ENCODE measurements around the gene WRAP73.

WRAP73 gene

DNA sequence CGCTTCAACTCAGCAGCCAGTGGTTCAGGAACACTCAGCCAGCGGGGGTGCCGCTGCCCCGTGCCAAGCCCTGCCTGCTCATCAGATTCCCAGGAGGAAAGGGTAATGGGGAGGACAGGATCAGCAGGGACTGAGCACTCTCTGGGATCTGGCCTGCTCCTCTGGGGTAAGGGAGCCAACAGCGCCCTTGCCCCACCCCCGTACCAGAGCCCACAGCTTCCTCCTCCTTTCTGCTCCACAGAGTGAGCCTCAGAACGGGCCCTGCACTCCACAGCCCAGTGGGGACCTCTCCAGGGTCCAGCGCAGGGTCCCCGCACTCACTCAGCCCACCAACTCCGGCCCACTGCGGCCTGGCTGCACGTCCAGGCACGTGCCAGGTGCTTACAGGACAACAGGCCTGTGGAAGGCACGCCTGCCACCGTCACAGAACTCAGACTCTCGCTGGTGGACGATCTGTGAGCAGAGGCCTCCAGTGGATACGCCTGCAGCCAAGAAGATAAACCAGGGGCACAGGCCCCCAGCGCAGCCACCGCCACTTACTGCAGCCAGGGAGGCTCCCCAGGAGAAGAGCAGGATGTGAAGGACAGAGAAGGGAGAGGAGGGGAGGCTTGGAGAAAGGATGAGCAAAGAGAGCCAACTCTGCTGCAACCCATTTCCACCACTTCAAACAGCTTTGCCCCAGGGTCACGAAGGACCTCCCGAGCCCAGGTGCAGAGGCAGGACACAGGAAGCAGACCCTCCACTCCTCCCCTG, 40.7 kb downstream of the WRAP73 start:
- DNase-seq: no peak

DNA sequence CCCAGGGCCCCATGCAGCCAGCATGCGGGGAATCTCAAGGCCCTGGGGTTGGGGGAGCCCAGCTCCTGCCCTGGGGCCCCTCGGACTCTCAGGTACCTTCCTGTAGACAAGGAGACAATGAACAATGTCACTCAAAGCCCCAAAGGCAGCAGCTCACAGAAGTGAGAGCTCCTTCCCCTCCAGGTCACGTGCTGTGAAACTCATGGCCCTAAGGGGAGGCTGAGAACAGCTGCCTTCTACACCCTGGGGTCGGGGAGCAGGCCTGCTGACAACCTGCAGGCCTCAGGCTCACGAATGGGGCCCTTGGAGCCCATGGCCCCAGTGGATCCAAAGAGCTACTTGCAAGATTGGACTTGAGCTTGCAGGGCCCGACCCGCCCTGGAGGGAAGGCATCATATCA, 41.7 kb downstream of the WRAP73 start:
- DNase-seq: no peak

DNA sequence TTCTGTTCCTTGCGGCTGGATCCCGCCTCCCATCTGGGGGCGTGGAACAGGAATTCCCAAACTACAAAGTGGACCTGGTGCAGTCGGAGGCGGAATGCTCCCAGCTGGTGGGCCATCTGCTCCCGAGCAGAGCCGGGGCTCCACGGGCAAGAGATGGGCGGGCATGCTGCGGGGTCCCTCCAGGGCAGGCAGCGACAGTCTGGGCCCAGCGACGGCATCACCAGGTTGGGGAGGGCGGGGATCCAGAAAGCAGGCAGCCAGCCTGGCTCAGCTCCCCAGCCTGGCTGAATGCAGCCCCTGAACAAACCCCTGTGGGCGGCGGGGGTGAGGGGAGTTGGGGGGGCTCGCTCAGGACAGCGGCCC, 42.2 kb downstream of the WRAP73 start:
- no peak for DNase-seq

DNA sequence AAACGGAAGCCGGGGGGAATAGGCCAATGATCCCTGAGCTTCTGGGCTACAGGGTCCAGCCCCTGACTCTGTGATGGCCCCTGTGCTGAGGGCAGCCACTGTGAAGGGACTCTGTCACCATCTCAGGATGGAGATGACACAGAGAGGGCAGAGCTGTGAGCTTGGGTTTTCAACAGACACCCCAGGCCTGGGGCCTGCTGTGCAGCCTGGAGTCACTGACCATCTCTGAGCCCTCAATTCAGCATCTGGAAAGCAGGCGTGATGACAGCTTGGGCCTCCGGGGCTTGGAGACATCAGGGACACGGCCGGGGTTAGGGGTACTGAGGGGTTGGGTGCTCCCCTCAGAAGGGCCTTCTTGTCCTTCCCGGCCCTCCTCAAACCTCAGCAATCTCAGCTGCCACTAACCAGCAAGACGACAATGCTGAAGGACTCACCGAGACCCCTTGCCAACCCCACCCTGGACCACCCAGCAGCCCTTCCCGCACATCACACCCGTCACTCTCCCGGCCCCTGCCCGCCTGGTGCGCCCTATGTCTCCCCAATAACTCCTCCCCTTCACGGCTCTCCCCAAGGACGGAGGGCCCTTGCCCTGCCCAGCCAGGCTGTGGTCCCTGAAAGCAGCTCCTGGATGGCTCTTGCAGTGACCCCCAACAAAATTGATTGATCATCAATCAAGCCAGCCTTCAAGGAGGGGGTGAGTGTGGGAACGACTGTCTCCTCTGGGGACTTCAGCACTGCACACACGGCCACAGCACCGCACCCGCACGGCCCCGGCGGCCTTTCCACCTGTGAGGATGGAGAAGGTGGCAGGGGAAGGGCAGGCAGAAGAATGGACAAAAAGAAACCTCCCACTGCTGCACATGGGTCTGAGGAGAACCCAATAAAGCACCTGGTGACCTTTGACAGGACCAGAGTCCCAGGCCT, 42.9 kb downstream of the WRAP73 start:
- DNase-seq: no peak

DNA sequence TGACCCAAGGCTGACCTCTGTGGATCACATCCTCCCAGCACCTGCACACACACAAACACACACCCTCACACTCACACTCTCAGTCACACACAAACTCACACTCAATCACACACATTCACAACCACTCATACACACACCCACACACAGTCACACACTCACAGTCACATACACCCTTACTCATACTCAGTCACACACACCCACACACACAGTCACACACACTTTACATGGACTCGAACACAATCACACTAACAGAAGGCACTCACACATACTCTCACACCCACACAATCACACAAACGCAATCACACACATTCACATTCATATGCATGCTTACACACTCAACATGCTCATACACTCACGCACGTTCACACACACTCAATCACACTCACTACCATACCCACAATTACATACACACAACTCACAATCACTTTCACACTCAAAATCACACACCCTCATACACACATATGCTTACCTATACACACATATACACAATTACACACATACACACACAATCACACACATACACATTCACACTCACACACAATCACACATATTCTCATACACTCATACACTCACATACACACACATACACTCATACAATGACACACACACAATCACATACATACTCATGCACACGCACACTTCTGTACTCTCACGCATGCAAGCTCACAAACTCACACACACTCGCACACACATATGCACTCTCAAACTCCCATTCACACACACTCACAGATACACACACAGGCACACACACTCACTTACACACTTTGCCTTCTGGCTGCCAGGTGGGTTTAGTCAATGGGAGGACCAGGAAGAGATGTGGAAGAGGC, 44.7 kb downstream of the WRAP73 start:
- DNase-seq: no peak

DNA sequence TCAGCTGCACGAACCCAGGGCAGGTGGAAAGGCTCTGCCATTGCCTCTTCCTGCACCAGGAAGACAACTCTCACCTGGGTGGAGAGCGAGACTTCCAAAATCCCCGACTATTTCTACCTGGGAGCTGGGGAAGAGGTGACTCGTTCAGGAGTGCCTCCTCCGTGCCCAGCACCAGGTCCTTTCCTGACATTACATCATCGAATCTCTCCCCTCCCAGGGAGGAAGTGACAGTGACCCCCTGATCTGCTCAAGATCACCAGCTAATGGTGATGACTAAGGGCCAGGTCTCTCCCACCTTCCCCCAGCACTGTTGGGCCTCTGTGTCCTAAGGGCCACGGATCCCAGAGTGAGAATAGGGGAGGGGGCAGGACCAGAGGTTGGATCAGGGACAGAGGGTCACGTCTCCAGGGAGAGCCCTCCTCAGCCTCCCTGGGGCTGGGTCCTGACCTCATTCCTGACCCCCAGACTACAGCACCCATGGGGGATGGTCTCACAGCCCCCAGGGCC, 45.4 kb downstream of the WRAP73 start:
- DNase-seq: no peak

DNA sequence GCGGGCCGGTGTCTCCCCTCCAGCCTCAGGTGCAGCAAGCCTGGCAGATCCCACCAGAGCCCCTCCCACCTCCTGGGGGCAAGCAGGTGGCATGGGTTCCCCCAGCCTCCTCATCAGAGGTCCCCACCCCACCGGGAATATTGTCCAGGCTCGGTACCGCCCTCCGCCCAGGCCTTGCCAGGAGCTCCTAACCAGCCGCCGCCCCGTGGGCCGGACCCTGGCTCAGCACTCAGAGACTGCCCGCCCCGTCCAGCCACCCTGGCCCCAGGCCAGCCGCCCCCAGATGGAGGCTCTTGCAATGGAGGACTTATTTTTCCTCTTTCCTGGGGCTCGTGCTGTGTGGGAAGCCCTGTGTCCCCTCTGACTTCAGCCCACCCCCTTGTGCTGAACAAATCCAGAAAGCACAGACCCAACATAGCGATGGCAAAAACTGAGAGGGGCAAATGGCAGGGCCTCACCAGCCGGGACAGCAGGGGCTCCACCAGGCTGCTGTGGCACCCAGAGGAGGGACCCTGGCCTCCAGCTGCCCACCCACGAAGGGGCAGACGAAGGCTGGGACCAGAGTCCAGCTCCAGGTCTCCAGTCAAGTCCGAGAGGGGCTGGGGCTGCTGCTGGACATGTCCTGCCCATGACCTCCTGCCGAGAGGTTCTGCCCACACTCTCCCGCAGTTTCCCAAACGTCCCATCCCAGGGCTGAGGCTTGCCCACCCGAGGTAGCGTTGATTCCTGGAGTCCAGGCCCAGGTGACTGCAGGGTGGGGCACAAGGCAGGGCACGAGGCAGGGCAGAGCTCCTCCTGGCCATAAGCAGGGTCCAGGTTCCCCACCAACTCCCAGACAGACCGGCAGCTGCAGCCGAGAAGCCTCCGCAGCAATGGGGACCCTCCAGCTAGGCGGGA, 46.1 kb downstream of the WRAP73 start:
- no peak for DNase-seq

DNA sequence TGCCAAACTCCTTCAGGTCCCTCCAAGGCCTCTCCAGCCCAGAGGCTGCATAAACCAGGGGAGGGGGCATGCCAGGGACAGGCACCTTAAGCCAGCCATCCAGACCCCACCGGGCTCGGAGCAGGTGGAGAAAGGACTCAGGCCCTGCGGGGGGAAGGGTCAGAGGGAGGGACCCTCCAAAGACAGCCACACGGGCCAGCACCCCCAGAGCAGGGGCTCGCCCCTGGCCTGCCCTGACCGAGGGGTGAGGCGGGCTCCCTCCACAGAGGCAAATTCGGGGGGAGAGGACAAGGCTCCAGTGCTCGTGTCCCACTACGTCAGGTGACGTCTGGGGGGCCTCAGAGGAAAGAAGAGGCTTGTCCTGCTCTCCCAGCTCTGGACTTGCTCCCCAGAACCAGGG, 46.7 kb downstream of the WRAP73 start:
- DNase-seq: no peak

DNA sequence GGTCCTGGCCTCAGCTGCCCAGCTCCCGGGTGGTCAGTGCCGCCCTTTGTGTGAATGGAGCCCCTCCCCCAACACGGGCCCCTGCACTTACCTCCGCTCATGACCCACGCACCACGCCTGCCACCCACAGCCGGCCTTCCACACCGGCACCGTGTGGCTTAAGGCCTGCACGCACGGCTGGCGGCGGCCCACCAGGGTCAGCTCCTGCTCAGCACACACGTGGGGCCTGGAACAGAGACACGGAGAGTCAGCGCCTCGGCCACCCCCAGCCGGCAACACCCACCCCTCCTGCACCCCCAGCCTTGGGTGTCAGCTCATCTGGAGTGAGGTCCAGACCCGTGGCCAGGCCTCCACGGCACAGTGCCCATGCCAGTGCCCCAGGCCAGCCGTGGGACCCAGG, 47.5 kb downstream of the WRAP73 start:
- no peak for DNase-seq

DNA sequence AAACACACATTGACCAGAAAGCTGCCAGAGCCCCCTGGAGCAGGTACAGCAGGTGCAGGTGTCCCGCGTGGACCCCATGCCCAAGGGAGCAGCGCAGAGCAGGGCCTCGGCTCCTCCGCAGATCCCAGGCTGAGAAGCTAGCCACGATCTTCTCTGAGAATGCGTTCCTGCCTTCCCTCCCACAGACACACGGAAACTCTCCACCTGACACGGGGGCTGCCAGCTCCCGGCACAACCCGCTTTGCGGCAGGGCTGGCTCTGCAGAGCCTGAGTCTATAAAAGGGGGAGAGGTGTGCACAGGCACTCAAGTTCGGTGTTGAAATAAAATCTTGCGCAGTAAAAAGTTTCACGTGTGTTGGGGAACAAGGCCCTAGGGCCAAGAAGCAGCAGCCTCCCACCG, 48.2 kb downstream of the WRAP73 start:
- DNase-seq: no peak

DNA sequence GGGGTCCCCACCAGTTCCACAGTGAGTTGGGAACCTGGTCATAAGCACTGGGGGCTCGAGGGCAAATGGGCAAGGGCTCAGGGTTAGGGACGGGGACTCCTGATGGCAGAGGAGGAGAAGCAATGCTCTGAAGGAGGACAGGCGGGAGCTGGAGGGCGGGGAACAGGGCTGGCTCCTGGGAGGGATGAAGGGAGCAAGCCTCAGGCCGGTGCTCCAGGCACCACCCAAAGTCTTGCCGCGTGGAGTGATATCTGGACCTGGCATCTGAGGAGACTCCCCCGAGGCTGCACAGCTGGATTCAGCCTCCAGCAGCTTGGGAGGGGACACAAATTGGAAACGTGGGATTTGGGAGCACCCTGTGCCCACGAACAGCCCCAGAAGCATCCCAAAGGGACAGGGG, 49.5 kb downstream of the WRAP73 start:
- DNase-seq: no peak

DNA sequence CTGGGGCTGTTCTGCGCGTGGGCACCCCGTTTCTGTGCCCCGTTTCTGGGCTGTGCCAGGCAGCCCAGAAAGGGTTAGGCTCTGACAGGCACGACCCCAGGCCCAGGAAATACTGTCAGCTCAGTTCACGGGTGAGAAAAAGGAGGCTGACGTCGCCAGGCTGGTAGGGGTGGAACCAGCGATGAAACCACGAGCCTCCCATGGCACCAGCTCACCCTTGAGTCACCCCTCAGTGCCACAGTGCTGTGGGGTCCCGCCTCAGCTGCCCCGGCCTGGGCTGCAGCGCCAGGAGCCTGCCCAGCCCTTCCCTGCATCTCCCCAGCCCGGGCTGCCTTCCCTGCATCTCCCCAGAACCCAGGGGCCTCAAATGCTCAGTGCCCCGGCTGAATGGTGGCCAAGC, 50.1 kb downstream of the WRAP73 start:
- DNase-seq: no peak

DNA sequence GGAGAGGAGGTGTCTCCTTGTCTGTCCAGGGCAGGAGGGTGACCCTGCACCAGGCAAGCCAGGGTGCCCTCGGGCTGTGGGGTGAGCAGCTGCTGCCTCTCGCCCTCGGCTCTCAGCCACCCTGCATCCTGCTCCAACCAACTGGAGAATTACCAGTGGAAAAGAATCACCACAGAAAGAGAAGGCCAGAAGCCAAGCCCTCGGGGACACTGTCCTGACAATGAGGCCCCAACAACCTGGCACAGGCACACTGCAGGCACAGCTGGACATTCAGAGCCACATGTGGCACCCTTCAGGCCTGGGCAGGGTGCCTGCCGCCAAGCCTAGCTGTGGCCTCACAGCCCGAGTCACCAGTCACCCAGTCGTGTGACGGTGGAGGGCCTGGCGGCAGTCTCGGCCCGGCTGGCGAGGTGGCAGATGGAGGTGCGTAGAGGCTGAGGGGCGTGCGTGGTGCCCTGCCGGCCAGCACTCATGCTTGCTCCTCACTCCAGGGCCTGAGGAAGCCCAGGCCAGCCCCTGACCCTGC, 50.6 kb downstream of the WRAP73 start:
- no peak for DNase-seq

DNA sequence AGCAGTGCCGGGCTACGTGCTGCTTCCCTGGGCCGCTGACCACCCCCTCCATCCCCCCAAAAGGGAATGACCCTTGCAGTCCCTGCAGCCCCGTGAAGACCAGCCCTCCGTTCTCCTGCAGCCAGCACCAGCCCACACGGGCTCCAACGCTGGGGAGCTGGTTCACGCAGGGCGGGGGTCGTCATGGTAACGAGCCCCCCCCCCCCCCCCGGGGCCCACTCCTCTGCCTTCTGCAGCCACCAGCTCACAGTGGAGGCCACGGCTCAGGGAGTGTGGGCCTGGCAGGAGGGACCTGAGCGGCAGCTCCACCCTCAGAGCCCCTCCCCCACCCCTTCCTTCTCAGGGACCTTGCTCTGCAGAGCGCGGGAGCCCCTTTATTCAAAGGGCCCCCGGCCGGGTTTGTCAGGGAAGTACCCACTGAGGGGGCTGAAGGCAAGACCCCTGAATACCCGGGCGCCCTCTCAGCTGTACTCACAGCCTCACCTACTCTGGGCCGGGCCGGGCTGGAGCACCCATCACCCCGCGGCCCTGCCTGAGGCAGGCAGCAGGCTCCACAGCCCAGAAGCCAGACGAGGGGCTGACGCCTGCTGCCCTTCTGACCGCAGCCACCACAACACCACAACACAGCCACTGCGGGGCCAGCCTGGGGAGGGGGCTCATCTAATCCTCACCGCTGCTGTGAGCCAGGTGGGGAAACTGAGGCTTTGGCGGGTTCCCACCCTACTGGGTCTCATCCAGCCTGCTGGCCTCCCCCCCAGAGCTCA, 51.2 kb downstream of the WRAP73 start:
- no peak for DNase-seq

DNA sequence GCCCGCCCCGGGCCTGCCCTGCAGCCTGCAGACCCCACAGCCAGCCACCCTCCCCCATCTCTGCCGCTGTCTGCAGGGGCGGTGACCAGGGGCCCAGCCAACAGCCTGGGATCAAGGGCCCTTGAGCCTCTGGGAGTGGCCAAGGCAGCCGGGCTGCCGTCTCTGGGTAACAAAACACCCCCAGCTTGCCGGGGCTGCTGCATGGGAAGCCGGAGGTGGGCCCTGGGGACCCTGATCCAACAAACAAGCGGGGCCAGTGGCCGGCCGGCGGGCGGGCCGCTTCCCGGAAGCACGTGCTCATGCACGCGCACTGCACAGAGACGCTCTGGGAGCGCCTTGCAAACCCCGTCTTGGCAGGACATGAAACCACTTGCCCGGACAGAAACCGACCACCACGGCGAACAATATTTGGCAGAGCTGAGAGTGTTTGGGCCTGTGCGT, 51.8 kb downstream of the WRAP73 start:
- no peak for DNase-seq

DNA sequence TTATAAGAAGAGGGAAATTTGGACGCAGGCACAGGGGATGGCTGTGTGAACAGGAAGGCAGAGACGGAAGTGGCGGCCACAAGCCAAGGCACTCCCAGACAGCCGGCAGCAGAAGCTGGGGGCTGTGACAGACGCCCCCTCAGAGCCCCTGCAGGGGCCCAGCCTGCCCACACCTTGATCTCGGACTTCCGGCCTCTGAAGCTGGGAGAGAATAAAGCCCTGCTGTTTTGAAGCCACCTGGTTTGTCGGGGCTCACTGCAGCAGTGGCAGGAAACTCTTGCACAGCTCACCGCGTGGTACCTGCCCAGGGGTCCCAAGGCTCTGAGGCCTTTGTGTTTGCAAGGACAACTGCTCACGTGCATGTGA, 52.3 kb downstream of the WRAP73 start:
- DNase-seq: no peak

DNA sequence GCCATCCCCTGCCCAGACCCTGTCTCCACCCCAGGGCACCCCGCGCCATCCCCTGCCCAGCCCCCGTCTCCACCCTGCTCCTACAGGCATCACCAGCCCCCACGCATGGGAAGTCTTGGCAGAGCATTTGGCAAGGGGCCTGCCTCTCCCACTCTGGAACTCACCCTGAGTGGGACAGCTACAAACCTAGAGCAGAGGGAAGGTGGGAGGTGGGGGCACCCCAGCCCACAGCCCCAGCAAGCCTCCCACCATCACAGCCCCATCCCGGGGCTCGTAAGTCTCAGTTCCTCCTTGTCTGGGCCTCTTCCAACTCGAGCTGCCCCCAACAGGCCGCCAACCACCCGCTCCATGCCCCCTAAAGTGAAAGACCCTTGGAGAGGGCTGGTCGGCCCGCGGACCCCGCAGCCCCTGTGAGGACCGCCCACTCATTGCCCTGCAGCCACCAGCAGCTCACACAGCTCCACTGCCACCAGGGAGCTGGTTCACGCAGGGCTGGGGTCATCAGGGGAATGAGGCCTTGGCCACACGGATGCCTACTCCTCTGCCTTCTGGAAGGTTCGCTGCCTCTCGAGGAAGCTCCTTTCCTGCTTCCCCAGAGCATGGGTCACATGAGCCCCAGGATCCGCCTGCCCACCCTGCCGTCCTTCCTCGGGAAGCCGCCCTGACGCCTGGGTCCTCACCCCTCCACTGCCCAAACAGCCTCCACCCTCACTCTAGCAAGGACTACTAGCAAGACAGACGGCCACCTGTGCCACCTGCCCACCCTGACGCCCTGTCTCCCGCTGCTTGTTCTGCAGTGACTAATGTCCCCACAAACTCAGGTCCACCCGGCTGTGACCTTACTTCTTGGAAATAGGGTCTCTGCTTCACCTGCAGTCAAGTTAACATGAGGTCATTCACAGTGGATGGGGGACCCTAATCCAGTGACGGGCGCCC, 53.0 kb downstream of the WRAP73 start:
- no peak for DNase-seq

DNA sequence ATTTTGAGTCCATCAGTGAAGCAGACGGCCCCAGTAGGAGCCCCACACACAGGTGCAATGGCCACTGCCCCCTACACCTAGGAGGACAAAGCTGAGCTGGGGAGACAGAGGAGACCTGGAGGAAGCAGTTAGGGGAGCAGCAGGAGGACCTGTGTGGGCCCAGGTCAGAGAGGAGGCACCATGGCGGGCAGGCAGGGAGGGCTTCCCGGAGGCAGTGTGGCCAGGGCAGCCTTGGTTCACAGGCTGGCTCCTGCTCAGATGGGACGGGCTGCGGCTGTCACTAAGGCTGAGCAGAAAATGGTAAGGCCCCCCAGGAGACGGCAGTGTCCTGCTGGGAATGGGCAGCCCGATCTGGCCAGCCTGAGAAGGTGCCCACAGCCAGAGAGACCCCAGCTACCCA, 54.0 kb downstream of the WRAP73 start:
- no peak for DNase-seq

DNA sequence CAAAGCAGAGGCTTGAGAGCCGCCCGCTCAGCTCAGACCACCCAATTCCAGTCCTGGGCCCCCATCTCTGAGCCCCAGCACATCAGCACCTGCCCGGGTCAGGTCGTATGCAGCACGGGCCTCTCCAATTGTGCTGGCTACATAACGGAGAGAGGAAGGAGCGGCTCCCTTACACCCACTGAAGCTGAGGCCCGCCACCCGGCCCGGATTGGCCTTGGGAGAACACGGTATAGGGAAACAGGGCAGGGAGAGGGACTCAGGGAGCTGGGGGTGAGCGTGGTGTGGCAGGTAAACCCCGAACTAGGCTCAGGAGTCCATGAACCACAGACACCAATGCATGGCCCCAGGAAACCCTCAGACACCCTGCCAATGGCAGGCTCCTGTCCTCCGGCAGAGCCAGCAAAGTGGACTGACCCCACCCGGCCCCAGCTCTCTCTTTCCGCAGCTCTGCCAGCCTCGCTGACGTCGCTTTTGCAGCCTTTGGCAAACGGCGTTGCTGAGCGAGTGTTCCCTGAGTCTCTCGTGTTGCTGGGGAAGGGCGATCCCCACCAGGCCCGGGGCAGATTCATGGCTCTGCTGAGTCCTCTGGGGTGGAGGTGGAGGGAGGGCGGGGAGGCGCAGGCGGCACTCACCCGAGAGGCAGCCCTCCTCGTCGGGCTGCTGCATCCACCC, 55.1 kb downstream of the WRAP73 start:
- DNase-seq: no peak
